OCI-LY7 (cell line): ENCODE measurements around the gene LGI4. TPM values are rescaled to one million over a fixed set of nuclear protein-coding genes. Genes with fewer than 3 reads are reported as not detected.

Experiments used
- BruUV-seq: library from RNA; stranded (reverse); fragments of 400-500 nt; replicated peaks from 2 replicates; lab custom pipeline; 2021; lab: Mats Ljungman, UMichigan
- CTCF ChIA-PET: fragments of 300-600 bp; sonication (Branson Sonifier 250); formaldehyde crosslinking; loops from one replicate; lab custom pipeline; 2022; ENCODE audit warnings: antibody characterized with exemption; ENCODE audit not compliant: unreplicated experiment; lab: Charles Lee
- POLR2A ChIA-PET: fragments of 300-600 bp; sonication (Branson Sonifier 250); formaldehyde crosslinking; loops from one replicate; lab custom pipeline; 2022; ENCODE audit warnings: antibody characterized with exemption; lab: Charles Lee
- DNase-seq: peaks from one replicate; pipeline ENCODE4 v3.0.0-alpha.2; 2015; ENCODE audit warnings: low spot score
- H2AFZ ChIP-seq: fragments of 200-600 bp; sonication (generic), shearing (Covaris generic); 2 replicates; pipeline ENCODE4 v1.6.1; 2014; ENCODE audit warnings: mild to moderate bottlenecking, antibody characterized with exemption, low read length, moderate library complexity
- H3K27ac ChIP-seq: fragments of 200-600 bp; sonication (generic); 2 replicates; pipeline ENCODE4 v1.5.1; 2014; ENCODE audit warnings: mixed run types, low read depth, mild to moderate bottlenecking, moderate library complexity, low read length, inconsistent platforms; ENCODE audit not compliant: poor library complexity, severe bottlenecking
- H3K36me3 ChIP-seq: fragments of 200-600 bp; sonication (generic); 2 replicates; pipeline ENCODE4 v1.6.1; 2014; ENCODE audit warnings: mild to moderate bottlenecking, antibody characterized with exemption, low read length, moderate library complexity, mixed read lengths; ENCODE audit not compliant: insufficient read depth
- H3K4me1 ChIP-seq: fragments of 200-600 bp; sonication (generic); 2 replicates; pipeline ENCODE4 v1.5.1; 2014; ENCODE audit warnings: mild to moderate bottlenecking, low read length; ENCODE audit not compliant: insufficient read depth, poor library complexity, severe bottlenecking
- H3K4me2 ChIP-seq: fragments of 200-600 bp; sonication (generic); 2 replicates; pipeline ENCODE4 v1.6.1; 2014; ENCODE audit warnings: mild to moderate bottlenecking, low read length
- H3K4me3 ChIP-seq: fragments of 200-600 bp; sonication (generic); 2 replicates; pipeline ENCODE4 v1.5.1; 2014; ENCODE audit warnings: mild to moderate bottlenecking, low read depth, low read length; ENCODE audit not compliant: poor library complexity, severe bottlenecking
- H3K79me2 ChIP-seq: fragments of 200-600 bp; sonication (generic); 2 replicates; pipeline ENCODE4 v1.6.1; 2016; ENCODE audit warnings: low read depth, mild to moderate bottlenecking, low read length, moderate library complexity, mixed read lengths; ENCODE audit not compliant: insufficient read depth
- H3K9me2 ChIP-seq: fragments of 200-600 bp; sonication (generic); 2 replicates; pipeline ENCODE4 v1.6.1; 2016; ENCODE audit warnings: mild to moderate bottlenecking, low read length, mixed read lengths; ENCODE audit not compliant: insufficient read depth
- H3K9me3 ChIP-seq: fragments of 200-600 bp; sonication (generic); 2 replicates; pipeline ENCODE4 v1.6.1; 2014; ENCODE audit warnings: mild to moderate bottlenecking, mixed run types, low read length, mixed read lengths
- H4K20me1 ChIP-seq: fragments of 200-600 bp; sonication (generic); 2 replicates; pipeline ENCODE4 v1.6.1; 2014; ENCODE audit warnings: mild to moderate bottlenecking, antibody characterized with exemption, low read length, moderate library complexity, mixed read lengths; ENCODE audit not compliant: insufficient read depth
- EZH2phosphoT487 ChIP-seq: fragments of 200-600 bp; sonication (generic); IDR thresholded peaks from 2 replicates; pipeline ENCODE4 v1.6.1; 2018; ENCODE audit warnings: low read depth, borderline replicate concordance, mild to moderate bottlenecking, mixed run types, antibody characterized with exemption, low read length, moderate library complexity, mixed read lengths
- intact Hi-C: fragments of 100-400 bp; cut with micrococcal nuclease; formaldehyde crosslinking; loops from one replicate; pipeline ENCODE4 v1.10.0; 2022; ENCODE audit not compliant: unreplicated experiment
- total RNA-seq, 2 experiments: library from RNA; depleted of rRNA in 1 of 2; stranded (reverse); fragments of >200 nt in 1 of 2; shearing (Covaris generic) in 1 of 2; gene quantifications; 2 replicates each; pipeline ENCODE4 v1.2.3, GENCODE V29; 2014 to 2022
- TF ChIP-seq, protein P1 (sequence below): fragments of 200-600 bp; sonication (generic); conservative IDR thresholded peaks from 2 replicates; pipeline ENCODE4 v1.5.1; 2014; ENCODE audit warnings: mild to moderate bottlenecking, antibody characterized with exemption, low read length, moderate library complexity, mixed read lengths

Gene LGI4
- total RNA-seq, 2 experiments from 2014 or later = 0.28 to 5.9 TPM

DNA sequence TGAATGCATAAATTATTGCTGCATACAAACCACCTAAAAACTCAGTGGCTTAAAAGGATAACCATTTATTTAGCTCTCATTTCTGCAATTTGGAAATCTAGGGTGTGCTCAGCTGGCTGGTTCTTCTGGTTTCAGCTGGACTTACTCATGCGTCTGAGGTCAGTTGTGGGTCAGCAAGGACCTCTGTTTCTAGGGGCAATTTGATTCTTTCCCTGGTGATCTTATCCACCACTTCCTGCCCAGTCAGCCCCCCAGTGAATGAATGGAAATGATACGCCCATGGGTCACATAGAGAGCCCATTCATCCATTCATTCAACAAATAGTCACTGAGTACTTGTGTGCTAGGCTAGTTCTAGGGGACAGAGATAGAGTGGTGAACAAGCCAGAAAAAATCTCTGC is 29.6 kb upstream of the LGI4 start:
- H3K4me2 ChIP-seq = no peak overlapping the region
- no peak overlapping the region for H3K4me3 ChIP-seq
- POLR2A ChIA-PET = no interaction called here
- intact Hi-C loops = no loop called here
- TF ChIP-seq EZH2phosphoT487 = no peak
- TF ChIP-seq, protein P1, sequence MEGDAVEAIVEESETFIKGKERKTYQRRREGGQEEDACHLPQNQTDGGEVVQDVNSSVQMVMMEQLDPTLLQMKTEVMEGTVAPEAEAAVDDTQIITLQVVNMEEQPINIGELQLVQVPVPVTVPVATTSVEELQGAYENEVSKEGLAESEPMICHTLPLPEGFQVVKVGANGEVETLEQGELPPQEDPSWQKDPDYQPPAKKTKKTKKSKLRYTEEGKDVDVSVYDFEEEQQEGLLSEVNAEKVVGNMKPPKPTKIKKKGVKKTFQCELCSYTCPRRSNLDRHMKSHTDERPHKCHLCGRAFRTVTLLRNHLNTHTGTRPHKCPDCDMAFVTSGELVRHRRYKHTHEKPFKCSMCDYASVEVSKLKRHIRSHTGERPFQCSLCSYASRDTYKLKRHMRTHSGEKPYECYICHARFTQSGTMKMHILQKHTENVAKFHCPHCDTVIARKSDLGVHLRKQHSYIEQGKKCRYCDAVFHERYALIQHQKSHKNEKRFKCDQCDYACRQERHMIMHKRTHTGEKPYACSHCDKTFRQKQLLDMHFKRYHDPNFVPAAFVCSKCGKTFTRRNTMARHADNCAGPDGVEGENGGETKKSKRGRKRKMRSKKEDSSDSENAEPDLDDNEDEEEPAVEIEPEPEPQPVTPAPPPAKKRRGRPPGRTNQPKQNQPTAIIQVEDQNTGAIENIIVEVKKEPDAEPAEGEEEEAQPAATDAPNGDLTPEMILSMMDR = no peak
- no peaks in the 10 kb centered on the region for H3K9me2 ChIP-seq
- no TSS peak for BruUV-seq
- CTCF ChIA-PET = no interaction called here
- H4K20me1 ChIP-seq = no peaks in the 10 kb centered on the region
- H3K36me3 ChIP-seq = peaks cover 92% of the 10 kb centered on the region
- peaks cover 20% of the 10 kb centered on the region; the same call in 1 of the 2 replicates for H3K9me3 ChIP-seq
- DNase-seq = no peak
- no peak overlapping the region for H3K27ac ChIP-seq
- no peaks in the 10 kb centered on the region for H3K4me1 ChIP-seq
- no peaks in the 10 kb centered on the region for H3K79me2 ChIP-seq
- no peak overlapping the region for H2AFZ ChIP-seq

DNA sequence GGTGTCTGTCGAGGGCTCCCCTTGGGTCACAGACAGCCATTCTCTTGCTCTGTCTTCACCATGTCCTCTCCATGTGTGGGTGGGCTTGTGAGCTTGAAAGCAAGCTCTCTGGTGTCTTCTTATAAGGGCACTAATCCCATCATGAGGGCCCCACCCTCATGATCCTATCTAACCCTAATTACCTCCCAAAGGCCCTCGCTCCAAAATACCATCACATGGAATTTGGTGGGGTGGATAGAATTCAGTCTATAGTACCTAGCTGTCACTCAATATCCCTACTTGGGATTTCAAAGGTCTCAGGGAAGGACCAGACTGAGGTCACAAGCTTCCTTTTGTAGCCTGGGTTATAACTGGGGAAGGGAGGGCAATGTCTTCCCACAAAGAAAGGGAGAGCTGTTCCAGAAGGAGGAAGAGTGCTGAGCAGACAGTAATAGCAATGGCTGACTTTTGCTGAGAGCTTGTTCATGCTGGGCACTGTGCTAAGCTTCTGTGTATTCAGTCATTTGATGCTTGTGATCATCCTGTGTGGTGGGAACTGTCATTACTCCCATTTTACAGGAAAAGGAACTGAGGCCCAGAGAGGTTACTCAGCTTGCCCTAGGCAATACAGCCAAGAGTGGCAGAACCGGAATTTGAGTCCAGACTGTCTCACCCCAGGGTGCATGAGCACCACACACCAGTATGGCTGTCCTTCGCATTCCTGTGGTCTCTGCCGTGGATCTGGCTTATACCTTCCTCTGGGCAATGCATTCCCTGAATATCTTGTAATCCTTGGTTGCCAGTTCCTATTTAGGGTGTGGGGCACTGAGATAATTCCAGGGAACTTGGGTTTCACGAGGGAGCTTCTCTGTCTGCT is 27.8 kb upstream of the LGI4 start:
- Histone ChIP-seq H3K36me3 (peaks cover 100% of the 10 kb centered on the region), H3K9me2 (no peaks in the 10 kb centered on the region), H3K4me2 (no peak overlapping the region), H3K79me2 (no peaks in the 10 kb centered on the region), H2AFZ (no peak overlapping the region), H3K9me3 (peaks cover 20% of the 10 kb centered on the region; the same call in 1 of the 2 replicates), H4K20me1 (no peaks in the 10 kb centered on the region), H3K4me3 (no peak overlapping the region), H3K4me1 (no peaks in the 10 kb centered on the region), H3K27ac (no peak overlapping the region)
- BruUV-seq = no TSS peak
- ChIA-PET POLR2A (no interaction called here), CTCF (interaction anchor here (0.6 to 1.3 kb wide), 2 partner anchors 9 to 21 kb away, joined by 3 to 4 read pairs; partner anchors contain the start of gene FXYD5)
- DNase-seq = no peak
- intact Hi-C loops = no loop called here
- TF ChIP-seq EZH2phosphoT487 = no peak
- TF ChIP-seq, protein P1 = no peak

- no peak overlapping the region for H3K27ac ChIP-seq
- H4K20me1 ChIP-seq = no peaks in the 10 kb centered on the region
- H2AFZ ChIP-seq = no peak overlapping the region
- no TSS peak for BruUV-seq
- H3K36me3 ChIP-seq = peaks cover 99% of the 10 kb centered on the region
- no peak overlapping the region for H3K4me3 ChIP-seq
- peaks cover 19% of the 10 kb centered on the region; the same call in 1 of the 2 replicates for H3K9me3 ChIP-seq
- peaks cover 5% of the 10 kb centered on the region for H3K4me1 ChIP-seq
- TF ChIP-seq, protein P1 = no peak
- TF ChIP-seq EZH2phosphoT487 = no peak
- no peak for DNase-seq
- intact Hi-C loops = no loop called here
- H3K4me2 ChIP-seq = no peak overlapping the region
- H3K9me2 ChIP-seq = no peaks in the 10 kb centered on the region
- CTCF ChIA-PET = no interaction called here
- H3K79me2 ChIP-seq = peaks cover 6% of the 10 kb centered on the region; the same call in 1 of the 2 replicates
- POLR2A ChIA-PET = no interaction called here
Measured at GRCh38 chr19:35161434-35161743, 26.5 kb upstream of the LGI4 start.
